H1 (cell line): ENCODE results near the gene SDSL. TPM values are rescaled to one million over a fixed set of nuclear protein-coding genes. Genes with fewer than 3 reads are reported as not detected.

ENCODE experiments used
- CTCF ChIA-PET: fragments of 300-600 bp; sonication (Branson Sonifier 250); formaldehyde crosslinking; loops from one replicate; lab custom pipeline; 2021; ENCODE audit not compliant: partially characterized antibody; lab: Charles Lee
- POLR2A ChIA-PET: fragments of 300-600 bp; sonication (Branson Sonifier 250); formaldehyde crosslinking; loops from one replicate; lab custom pipeline; 2021; ENCODE audit warnings: inconsistent platforms; ENCODE audit not compliant: partially characterized antibody; lab: Charles Lee
- DNase-seq, 2 experiments: peaks; one replicate each; pipeline versions ENCODE4 v3.0.0 to v3.0.0-alpha.2; 2010 to 2022; ENCODE audit warnings: low spot score in 2 of 2, low read depth in 1 of 2, mixed read lengths in 1 of 2
- FAIRE-seq: peaks from 2 replicates; lab custom pipeline; 2011; peaks lifted over from hg19 to GRCh38; lab: Jason Lieb, UNC
- H2AFZ ChIP-seq: 2 replicates; pipeline ENCODE4 v1.8.1; 2012; ENCODE audit warnings: low read length, inconsistent platforms
- H2AK5ac ChIP-seq: 2 replicates; pipeline ENCODE4 v1.6.1; 2013; ENCODE audit warnings: low read depth, low read length
- H2BK120ac ChIP-seq: replicated peaks from 2 replicates; pipeline ENCODE3; 2013; ENCODE audit warnings: low read depth, low read length, inconsistent platforms
- H2BK12ac ChIP-seq: 2 replicates; pipeline ENCODE4 v1.6.1; 2013; ENCODE audit warnings: low read depth, low read length
- H2BK15ac ChIP-seq: 2 replicates; pipeline ENCODE4 v1.6.1; 2013; ENCODE audit warnings: low read length
- H2BK20ac ChIP-seq: 2 replicates; pipeline ENCODE4 v1.6.1; 2013; ENCODE audit warnings: low read length
- H2BK5ac ChIP-seq: 2 replicates; pipeline ENCODE4 v1.6.1; 2013; ENCODE audit warnings: low read depth, low read length
- H3K14ac ChIP-seq: 2 replicates; pipeline ENCODE4 v1.6.1; 2013; ENCODE audit warnings: inconsistent platforms; ENCODE audit not compliant: insufficient read length
- H3K18ac ChIP-seq: 2 replicates; pipeline ENCODE4 v1.6.1; 2013; ENCODE audit warnings: low read length; ENCODE audit errors: extremely low read depth
- H3K23ac ChIP-seq: 2 replicates; pipeline ENCODE4 v1.6.1; 2013; ENCODE audit warnings: inconsistent platforms; ENCODE audit not compliant: insufficient read length
- H3K23me2 ChIP-seq: 2 replicates; pipeline ENCODE4 v1.6.1; 2013; ENCODE audit warnings: low read depth, low read length
- H3K27ac ChIP-seq: 2 replicates; pipeline ENCODE4 v1.6.1; 2011; ENCODE audit warnings: low read depth, low read length, inconsistent platforms
- H3K27me3 ChIP-seq, 4 experiments: replicated peaks in 1 of 4; 1 replicate in 1 of 4; 2 replicates in 3 of 4; pipeline versions ENCODE4 v1.6.1 to v1.8.1; 2011 to 2013; ENCODE audit warnings: low read length in 3 of 4, mild to moderate bottlenecking in 3 of 4, inconsistent platforms in 2 of 4, mixed read lengths in 2 of 4, moderate library complexity in 1 of 4; ENCODE audit not compliant: control insufficient read depth in 3 of 4, insufficient read depth in 3 of 4; ENCODE audit errors: extremely low read depth in 1 of 4
- H3K36me3 ChIP-seq, 4 experiments: 2 replicates each; pipeline versions ENCODE4 v1.6.1 to v1.8.1; 2011 to 2013; ENCODE audit warnings: mild to moderate bottlenecking in 4 of 4, low read length in 3 of 4, moderate library complexity in 2 of 4, control low read depth in 1 of 4, inconsistent platforms in 1 of 4; ENCODE audit not compliant: insufficient read depth in 4 of 4, control insufficient read depth in 2 of 4
- H3K4ac ChIP-seq: replicated peaks from 2 replicates; pipeline ENCODE3; 2013; ENCODE audit warnings: low read length, low read depth, mixed read lengths, inconsistent platforms; ENCODE audit not compliant: insufficient read length
- H3K4me1 ChIP-seq, 4 experiments: replicated peaks in 1 of 4; 1 replicate in 1 of 4; 2 replicates in 3 of 4; pipeline versions ENCODE4 v1.6.1 to v1.8.1; 2011 to 2013; ENCODE audit warnings: low read length in 3 of 4, inconsistent platforms in 2 of 4, mixed read lengths in 1 of 4; ENCODE audit not compliant: insufficient read depth in 4 of 4, control insufficient read depth in 3 of 4
- H3K4me2 ChIP-seq, 2 experiments: 2 replicates each; pipeline versions ENCODE4 v1.6.1 to v1.8.1; 2011 to 2013; ENCODE audit warnings: low read depth in 2 of 2, low read length in 2 of 2, control low read depth in 1 of 2, inconsistent platforms in 1 of 2, mild to moderate bottlenecking in 1 of 2; ENCODE audit not compliant: insufficient read depth in 1 of 2
- H3K4me3 ChIP-seq, 4 experiments: fragments of 200-600, 300-600 bp in 1 of 4; sonication (generic), shearing (Covaris generic), sonication (Bioruptor Twin) in 1 of 4; 2 replicates each; pipeline versions ENCODE4 v1.5.1 to v1.8.1; 2011 to 2016; ENCODE audit warnings: low read length in 4 of 4, low read depth in 3 of 4, control low read depth in 2 of 4, inconsistent platforms in 2 of 4, mild to moderate bottlenecking in 2 of 4, mixed read lengths in 1 of 4, moderate library complexity in 1 of 4; ENCODE audit not compliant: insufficient read depth in 2 of 4; ENCODE audit errors: extremely low read depth in 1 of 4
- H3K56ac ChIP-seq: replicated peaks from 2 replicates; pipeline ENCODE3; 2013; ENCODE audit warnings: low read depth, mild to moderate bottlenecking, mixed read lengths, low read length, inconsistent platforms; ENCODE audit not compliant: insufficient read length
- H3K79me1 ChIP-seq: 2 replicates; pipeline ENCODE4 v1.6.1; 2013; ENCODE audit warnings: low read depth, low read length, control low read depth
- H3K79me2 ChIP-seq, 2 experiments: 2 replicates each; pipeline versions ENCODE4 v1.6.1 to v1.8.1; 2012 to 2013; ENCODE audit warnings: low read length in 2 of 2, mild to moderate bottlenecking in 2 of 2, inconsistent platforms in 1 of 2; ENCODE audit not compliant: insufficient read depth in 2 of 2, control insufficient read depth in 1 of 2
- H3K9ac ChIP-seq, 4 experiments: replicated peaks in 1 of 4; 1 replicate in 1 of 4; 2 replicates in 3 of 4; pipeline versions ENCODE4 v1.6.1 to v1.8.1; 2011 to 2013; ENCODE audit warnings: low read depth in 3 of 4, low read length in 3 of 4, control low read depth in 2 of 4, mild to moderate bottlenecking in 2 of 4, moderate library complexity in 2 of 4, inconsistent platforms in 1 of 4; ENCODE audit errors: extremely low read depth in 1 of 4
- H3K9me3 ChIP-seq, 2 experiments: 2 replicates each; pipeline versions ENCODE4 v1.6.1 to v1.8.1; 2012 to 2013; ENCODE audit warnings: mild to moderate bottlenecking in 2 of 2, moderate library complexity in 2 of 2, control low read depth in 1 of 2, inconsistent platforms in 1 of 2, low read depth in 1 of 2, low read length in 1 of 2, mixed read lengths in 1 of 2; ENCODE audit not compliant: insufficient read depth in 2 of 2
- H4K20me1 ChIP-seq, 2 experiments: replicated peaks in 1 of 2; 2 replicates each; pipeline versions ENCODE3 to v1.8.1; 2011 to 2013; ENCODE audit warnings: inconsistent platforms in 2 of 2, low read length in 2 of 2, mild to moderate bottlenecking in 1 of 2; ENCODE audit not compliant: insufficient read depth in 2 of 2, control insufficient read depth in 1 of 2
- H4K5ac ChIP-seq: 2 replicates; pipeline ENCODE4 v1.6.1; 2013; ENCODE audit warnings: low read length, low read depth, mixed read lengths, inconsistent platforms; ENCODE audit not compliant: insufficient read length
- H4K8ac ChIP-seq: 2 replicates; pipeline ENCODE4 v1.8.0; 2013; ENCODE audit warnings: mild to moderate bottlenecking, moderate library complexity, low read length, inconsistent platforms; ENCODE audit not compliant: insufficient read depth; ENCODE audit errors: extremely low read depth
- H4K91ac ChIP-seq: replicated peaks from 2 replicates; pipeline ENCODE3; 2013; ENCODE audit warnings: low read length, mixed read lengths, inconsistent platforms; ENCODE audit not compliant: insufficient read length
- CREB1 ChIP-seq: IDR thresholded peaks from 2 replicates; pipeline ENCODE4 v1.6.1; 2012; ENCODE audit warnings: inconsistent platforms
- KDM4A ChIP-seq: IDR thresholded peaks from one replicate; pipeline ENCODE4 v1.7.1; 2012; ENCODE audit warnings: low read depth, mild to moderate bottlenecking, moderate library complexity, low read length, inconsistent platforms; ENCODE audit not compliant: severe bottlenecking
- NRF1 ChIP-seq: IDR thresholded peaks from 2 replicates; pipeline ENCODE4 v1.6.1; 2011; ENCODE audit warnings: mild to moderate bottlenecking, low read depth, low read length, improper control_type of control experiment
- SUZ12 ChIP-seq: fragments of 200-600 bp; sonication (generic); IDR thresholded peaks from 2 replicates; pipeline ENCODE4 v1.6.1; 2012; ENCODE audit warnings: mild to moderate bottlenecking, inconsistent platforms, low read length, moderate library complexity, mixed read lengths
- YY1 ChIP-seq: IDR thresholded peaks from 2 replicates; pipeline ENCODE4 v1.6.1; 2011; ENCODE audit warnings: low read depth, mild to moderate bottlenecking, low read length
- ZNF274 ChIP-seq: IDR thresholded peaks from 2 replicates; pipeline ENCODE4 v1.7.0; 2012; ENCODE audit warnings: low read length, borderline replicate concordance; ENCODE audit errors: extremely low read depth
- WGBS, 2 experiments: shearing (Covaris generic) in 1 of 2; methylation state at CpG; one replicate each; pipeline versions ENCODE4 v1.1.6 to v1.1.7; 2013 to 2015; ENCODE audit warnings: low lambda C conversion rate in 2 of 2, mixed read lengths in 2 of 2, inconsistent platforms in 1 of 2, low coverage in 1 of 2, missing lambda C conversion rate in 1 of 2; ENCODE audit not compliant: insufficient replicate concordance in 2 of 2, insufficient coverage in 1 of 2, insufficient read length in 1 of 2; ENCODE audit errors: extremely low coverage in 1 of 2, missing lambda C conversion rate in 1 of 2; 5-methylcytosine and 5-hydroxymethylcytosine counted together
- polyA plus RNA-seq, 7 experiments: library from polyadenylated mRNA; depleted of rRNA in 3 of 7; stranded (reverse) in 5 of 7; unstranded in 2 of 7; fragments of >200 nt in 5 of 7; fragments of 200-250 nt in 2 of 7; gene quantifications; 1 replicate in 5 of 7; 2 replicates in 1 of 7; 4 replicates in 1 of 7; pipeline versions ENCODE4 v1.2.1 to v1.2.3, GENCODE V29; 2011 to 2013; ENCODE audit warnings: missing spikeins in 2 of 7, mixed read lengths in 2 of 7
- total RNA-seq: library from RNA; stranded (reverse); fragmentation: NEBNext Ultra II Directional; extraction: Animal tissue kit (Norgen Biotek cat#: 25700); gene quantifications from 2 replicates; pipeline ENCODE4 v1.2.1, GENCODE V29; 2021

The SDSL gene
- total and polyA plus RNA-seq, 2 of the 8 experiments (the other 6 are each of a cell fraction or from before 2014, with no cell fraction given): 0.69 to 1.3 TPM

DNA sequence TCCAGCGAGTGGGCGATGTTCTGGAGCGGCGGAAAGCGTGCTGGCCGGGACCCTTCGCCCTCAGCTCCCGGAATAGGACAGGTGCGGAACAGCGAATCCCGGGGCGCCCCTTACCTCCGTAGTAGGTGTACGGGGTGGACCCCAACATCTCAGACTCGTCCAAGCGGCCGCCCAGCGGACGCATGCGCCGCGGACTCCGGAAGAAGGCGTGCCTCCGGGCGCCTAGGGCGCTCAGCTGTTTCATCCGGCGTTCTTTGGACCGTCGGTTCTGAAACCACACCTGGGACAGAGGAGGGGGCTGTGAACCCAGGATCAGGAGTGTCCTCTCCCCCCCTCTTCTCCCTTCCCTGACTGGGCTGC lies 44.9 kb downstream of the SDSL start:
- H3K36me3 ChIP-seq: peaks cover 3 to 78% (median 7%) of the 10 kb centered on the region in 4 experiments; a peak in 5 of 8 replicates
- peak overlapping the region; percentile 63 for H4K91ac ChIP-seq
- 0 out of 2 replicates have a peak overlapping the region, but pooled peaks have one; percentile 16 for H2BK20ac ChIP-seq
- TF ChIP-seq ZNF274 (no peak), YY1 (no peak), KDM4A (peak; percentile 19), SUZ12 (peak; percentile 56; the same call in 1 of the 2 replicates), NRF1 (peak; percentile 55), CREB1 (no peak)
- H3K23me2 ChIP-seq: peaks cover 19% of the 10 kb centered on the region; the same call in 1 of the 2 replicates
- H3K56ac ChIP-seq: no peak overlapping the region
- peak overlapping the region; percentile 53 to 66 (median 60) for H3K4me3 ChIP-seq
- peaks cover 17 to 34% of the 10 kb centered on the region in 2 experiments for H4K20me1 ChIP-seq
- peak overlapping the region; percentile 28; the same call in 1 of the 2 replicates for H2BK5ac ChIP-seq
- peak overlapping the region; percentile 98 for H2BK15ac ChIP-seq
- H3K9me3 ChIP-seq: no peaks in the 10 kb centered on the region
- H2AK5ac ChIP-seq: peak overlapping the region; percentile 100
- ChIA-PET CTCF (interaction anchor here (0.9 to 9.0 kb wide), 3 partner anchors 8 to 24 kb away, joined by 3 to 79 read pairs (median 13); no protein-coding TSS in a partner anchor), POLR2A (no interaction called here)
- no peak overlapping the region for H3K9ac ChIP-seq
- peak overlapping the region; percentile 83 for H3K23ac ChIP-seq
- peak overlapping the region; percentile 93 to 97 for H3K4me2 ChIP-seq
- DNase-seq: peak in 1 of 2 experiments; percentile 66
- no peak overlapping the region for H3K27ac ChIP-seq
- no peak for FAIRE-seq
- H3K4ac ChIP-seq: peak overlapping the region; percentile 96
- peak overlapping the region; percentile 11; the same call in 1 of the 2 replicates for H4K8ac ChIP-seq
- peak overlapping the region; percentile 100 for H2BK12ac ChIP-seq
- H2AFZ ChIP-seq: no peak overlapping the region
- 4% methylated on average over 27 of the region's 31 CpGs; no CpG with 5 or more reads in 1 of the 2 experiments for WGBS, 2 experiments
- no peaks in the 10 kb centered on the region for H3K79me1 ChIP-seq
- no peak overlapping the region for H3K14ac ChIP-seq
- H3K18ac ChIP-seq: peak overlapping the region; percentile 91
- peaks cover 4 to 78% (median 54%) of the 10 kb centered on the region in 4 experiments for H3K4me1 ChIP-seq
- no peaks in the 10 kb centered on the region for H3K79me2 ChIP-seq
- H4K5ac ChIP-seq: peak overlapping the region; percentile 6
- peaks cover 95 to 100% (median 99%) of the 10 kb centered on the region in 4 experiments for H3K27me3 ChIP-seq
- peak overlapping the region; percentile 52 for H2BK120ac ChIP-seq
